ENCODE data around the gene ARRDC3. TPM values are rescaled to one million over a fixed set of nuclear protein-coding genes. Genes with fewer than 3 reads are reported as not detected.

ARRDC3 gene, protein sequence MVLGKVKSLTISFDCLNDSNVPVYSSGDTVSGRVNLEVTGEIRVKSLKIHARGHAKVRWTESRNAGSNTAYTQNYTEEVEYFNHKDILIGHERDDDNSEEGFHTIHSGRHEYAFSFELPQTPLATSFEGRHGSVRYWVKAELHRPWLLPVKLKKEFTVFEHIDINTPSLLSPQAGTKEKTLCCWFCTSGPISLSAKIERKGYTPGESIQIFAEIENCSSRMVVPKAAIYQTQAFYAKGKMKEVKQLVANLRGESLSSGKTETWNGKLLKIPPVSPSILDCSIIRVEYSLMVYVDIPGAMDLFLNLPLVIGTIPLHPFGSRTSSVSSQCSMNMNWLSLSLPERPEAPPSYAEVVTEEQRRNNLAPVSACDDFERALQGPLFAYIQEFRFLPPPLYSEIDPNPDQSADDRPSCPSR
- polyA plus RNA-seq (279 and 297 TPM in 2 replicates), polyA minus RNA-seq (1,131 and 1,137 TPM in 2 replicates)

DNA sequence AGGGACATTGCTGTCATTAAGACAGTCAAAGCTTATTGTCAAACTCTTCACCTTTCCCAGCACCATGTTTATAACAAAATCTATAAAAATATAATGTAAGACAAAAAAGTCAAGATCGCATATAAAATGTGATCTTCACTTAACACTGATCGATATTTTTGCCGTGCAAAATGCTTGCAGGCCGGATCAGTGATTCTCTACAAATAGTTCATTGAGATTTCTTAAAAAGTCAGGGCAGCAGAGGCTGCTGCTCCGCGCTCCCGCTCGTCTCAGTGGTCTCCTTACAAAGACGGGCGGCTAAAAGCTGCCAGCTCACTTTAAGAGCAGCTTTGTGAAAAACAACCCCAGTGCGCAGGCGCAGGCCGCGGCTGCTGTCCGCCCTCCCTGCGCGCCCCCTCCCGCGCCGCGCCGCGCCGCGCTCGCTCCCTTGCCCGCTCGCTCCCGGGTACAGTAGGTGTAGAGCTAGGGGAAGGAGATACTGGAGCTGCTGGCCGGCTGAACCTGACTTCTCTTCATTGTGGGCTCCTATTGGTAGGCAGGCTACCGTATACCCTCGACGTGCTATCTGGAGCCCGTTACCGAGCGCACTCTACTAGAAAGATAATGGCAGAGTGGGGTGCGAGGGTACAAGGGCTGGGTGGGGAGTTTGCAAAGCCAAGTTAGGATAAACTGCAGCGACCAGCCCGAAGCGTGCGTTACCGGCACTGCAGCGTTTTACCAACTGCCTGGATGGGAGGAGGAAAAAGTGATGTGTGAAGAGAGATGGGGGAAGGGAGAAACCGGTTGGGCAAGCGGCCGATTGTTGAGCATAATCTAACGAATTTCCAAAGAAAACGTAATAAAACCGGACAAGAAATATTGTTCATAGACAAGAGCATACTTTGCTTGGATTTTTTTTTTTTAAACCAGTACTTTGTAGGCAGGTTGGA, at the start of gene ARRDC3:
Gene ARRDC3, minus strand, starts transcription at position 291 of the 929 bp plus-strand sequence. Its CDS starts 225 bp downstream, at position 66.
- TF ChIP-seq RAD21 (conservative IDR thresholded peaks at IDR 0.05) (no peak), POLR2AphosphoS5 (IDR thresholded peaks at IDR 0.05) (peak; percentile 99), EZH2 (IDR thresholded peaks at IDR 0.05; ENCODE audit: borderline replicate concordance, insufficient read depth, low read length, poor library complexity, severe bottlenecking) (no peak), REST (IDR thresholded peaks at IDR 0.05; ENCODE audit: borderline replicate concordance) (peak; percentile 99), TAF1 (IDR thresholded peaks at IDR 0.05; ENCODE audit: low read depth) (peak; percentile 100), SMC3 (conservative IDR thresholded peaks at IDR 0.05; ENCODE audit: poor library complexity) (peak; percentile 24), MXI1 (conservative IDR thresholded peaks at IDR 0.05; ENCODE audit: poor library complexity, severe bottlenecking) (peak; percentile 82), EP300 (conservative IDR thresholded peaks at IDR 0.05; ENCODE audit: poor library complexity, severe bottlenecking) (peak; percentile 74)
- TF ChIP-seq, protein P1, sequence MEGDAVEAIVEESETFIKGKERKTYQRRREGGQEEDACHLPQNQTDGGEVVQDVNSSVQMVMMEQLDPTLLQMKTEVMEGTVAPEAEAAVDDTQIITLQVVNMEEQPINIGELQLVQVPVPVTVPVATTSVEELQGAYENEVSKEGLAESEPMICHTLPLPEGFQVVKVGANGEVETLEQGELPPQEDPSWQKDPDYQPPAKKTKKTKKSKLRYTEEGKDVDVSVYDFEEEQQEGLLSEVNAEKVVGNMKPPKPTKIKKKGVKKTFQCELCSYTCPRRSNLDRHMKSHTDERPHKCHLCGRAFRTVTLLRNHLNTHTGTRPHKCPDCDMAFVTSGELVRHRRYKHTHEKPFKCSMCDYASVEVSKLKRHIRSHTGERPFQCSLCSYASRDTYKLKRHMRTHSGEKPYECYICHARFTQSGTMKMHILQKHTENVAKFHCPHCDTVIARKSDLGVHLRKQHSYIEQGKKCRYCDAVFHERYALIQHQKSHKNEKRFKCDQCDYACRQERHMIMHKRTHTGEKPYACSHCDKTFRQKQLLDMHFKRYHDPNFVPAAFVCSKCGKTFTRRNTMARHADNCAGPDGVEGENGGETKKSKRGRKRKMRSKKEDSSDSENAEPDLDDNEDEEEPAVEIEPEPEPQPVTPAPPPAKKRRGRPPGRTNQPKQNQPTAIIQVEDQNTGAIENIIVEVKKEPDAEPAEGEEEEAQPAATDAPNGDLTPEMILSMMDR (IDR thresholded peaks at IDR 0.05; ENCODE audit: poor library complexity, severe bottlenecking) = peak; percentile 33
- Histone ChIP-seq H3K27ac (ENCODE audit: low read length) (peak within 1 kb of the TSS; percentile 100), H3K9me3 (ENCODE audit: low read length) (no peaks in the 10 kb centered on the region), H3K9me2 (ENCODE audit: insufficient read depth, low read length) (no peaks in the 10 kb centered on the region), H2AFZ (ENCODE audit: low read depth, low read length) (peak within 1 kb of the TSS; percentile 2), H3F3A (ENCODE audit: insufficient read depth, low read length, poor library complexity, severe bottlenecking) (peaks cover 25% of the 10 kb centered on the region), H3K4me3 (ENCODE audit: low read length) (peak within 1 kb of the TSS; percentile 82), H3K79me2 (replicated peaks; ENCODE audit: insufficient read depth, low read length) (peaks cover 50% of the 10 kb centered on the region), H3K9ac (ENCODE audit: low read length) (peak within 1 kb of the TSS; percentile 100), H3K4me2 (ENCODE audit: low read length) (peak within 1 kb of the TSS; percentile 96), H3K27me3 (ENCODE audit: insufficient read depth, low read depth, low read length) (no peaks in the 10 kb centered on the region), H3K36me3 (ENCODE audit: insufficient read depth, low read length) (peaks cover 5% of the 10 kb centered on the region), H4K20me1 (ENCODE audit: insufficient read depth) (peaks cover 3% of the 10 kb centered on the region)

- H4K20me1 ChIP-seq (ENCODE audit: insufficient read depth) = no peaks in the 10 kb centered on the region
- no peak overlapping the region for H2AFZ ChIP-seq (ENCODE audit: low read depth, low read length)
- no peak overlapping the region for H3K4me2 ChIP-seq (ENCODE audit: low read length)
- H3K4me3 ChIP-seq (ENCODE audit: low read length) = no peak overlapping the region
- H3K36me3 ChIP-seq (ENCODE audit: insufficient read depth, low read length) = no peaks in the 10 kb centered on the region
- TF ChIP-seq POLR2AphosphoS5 (IDR thresholded peaks at IDR 0.05) (no peak), MXI1 (conservative IDR thresholded peaks at IDR 0.05; ENCODE audit: poor library complexity, severe bottlenecking) (no peak), EP300 (conservative IDR thresholded peaks at IDR 0.05; ENCODE audit: poor library complexity, severe bottlenecking) (no peak), TAF1 (IDR thresholded peaks at IDR 0.05; ENCODE audit: low read depth) (no peak), REST (IDR thresholded peaks at IDR 0.05; ENCODE audit: borderline replicate concordance) (no peak)
- no peak overlapping the region for H3K9ac ChIP-seq (ENCODE audit: low read length)
- H3K9me2 ChIP-seq (ENCODE audit: insufficient read depth, low read length) = no peaks in the 10 kb centered on the region
- H3K27ac ChIP-seq (ENCODE audit: low read length) = no peak overlapping the region
- H3F3A ChIP-seq (ENCODE audit: insufficient read depth, low read length, poor library complexity, severe bottlenecking) = no peaks in the 10 kb centered on the region
- H3K9me3 ChIP-seq (ENCODE audit: low read length) = no peaks in the 10 kb centered on the region
- H3K27me3 ChIP-seq (ENCODE audit: insufficient read depth, low read depth, low read length) = no peaks in the 10 kb centered on the region
- H3K79me2 ChIP-seq (replicated peaks; ENCODE audit: insufficient read depth, low read length) = no peaks in the 10 kb centered on the region
Measured at GRCh38 chr5:91430949-91431348, 47.8 kb upstream of the ARRDC3 start.

Measured in neural cell (in vitro differentiated cells).